Epithelial cell of esophagus (primary cell): ENCODE data around the gene ZBTB20.

Source experiments
- DNase-seq: peaks from one replicate; pipeline ENCODE4 v3.0.0; 2010; ENCODE audit warnings: low read depth
- H3K4me3 ChIP-seq: 2 replicates; pipeline ENCODE4 v1.5.1; 2011; ENCODE audit warnings: mild to moderate bottlenecking, low read length, control low read depth
- TF ChIP-seq, protein P1 (sequence below): IDR thresholded peaks from 2 replicates; pipeline ENCODE4 v1.5.1; 2011; ENCODE audit warnings: low read depth, mild to moderate bottlenecking, low read length, control low read depth, inconsistent platforms; ENCODE audit not compliant: insufficient read depth; ENCODE audit errors: missing control alignments

ZBTB20 gene

DNA sequence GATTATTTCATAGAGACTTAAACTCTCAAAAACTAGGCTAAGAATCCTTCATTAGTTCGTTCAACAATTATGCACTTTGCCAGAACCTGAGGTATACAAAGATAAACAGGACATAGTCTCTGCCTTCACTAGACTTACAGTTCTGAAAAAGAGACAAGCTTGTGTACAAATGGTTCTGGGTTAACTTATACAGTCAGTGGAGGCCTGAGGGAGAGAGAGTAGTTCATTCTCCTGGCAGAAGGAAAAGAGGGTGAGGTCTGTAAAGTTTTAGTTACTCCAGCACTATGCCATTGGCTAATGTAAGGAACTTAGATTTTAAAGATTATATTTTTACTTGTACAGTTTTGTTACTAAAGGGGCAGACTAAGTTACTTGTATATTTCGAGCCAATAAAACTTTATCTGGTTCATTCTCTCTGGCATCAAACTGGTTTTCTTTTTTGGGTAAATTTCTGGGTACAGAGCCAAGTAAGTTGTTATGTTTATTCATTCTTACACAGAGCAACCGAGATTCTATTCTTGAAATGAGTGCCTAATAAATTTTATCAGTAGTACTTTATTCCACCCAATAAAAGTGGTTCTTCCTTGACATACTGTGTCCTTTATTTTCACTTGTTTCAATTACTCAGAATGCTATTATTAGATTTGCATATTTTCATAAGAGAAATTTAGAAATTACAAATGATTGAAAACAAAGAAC lies 574.6 kb downstream of the ZBTB20 start:
- TF ChIP-seq, protein P1, sequence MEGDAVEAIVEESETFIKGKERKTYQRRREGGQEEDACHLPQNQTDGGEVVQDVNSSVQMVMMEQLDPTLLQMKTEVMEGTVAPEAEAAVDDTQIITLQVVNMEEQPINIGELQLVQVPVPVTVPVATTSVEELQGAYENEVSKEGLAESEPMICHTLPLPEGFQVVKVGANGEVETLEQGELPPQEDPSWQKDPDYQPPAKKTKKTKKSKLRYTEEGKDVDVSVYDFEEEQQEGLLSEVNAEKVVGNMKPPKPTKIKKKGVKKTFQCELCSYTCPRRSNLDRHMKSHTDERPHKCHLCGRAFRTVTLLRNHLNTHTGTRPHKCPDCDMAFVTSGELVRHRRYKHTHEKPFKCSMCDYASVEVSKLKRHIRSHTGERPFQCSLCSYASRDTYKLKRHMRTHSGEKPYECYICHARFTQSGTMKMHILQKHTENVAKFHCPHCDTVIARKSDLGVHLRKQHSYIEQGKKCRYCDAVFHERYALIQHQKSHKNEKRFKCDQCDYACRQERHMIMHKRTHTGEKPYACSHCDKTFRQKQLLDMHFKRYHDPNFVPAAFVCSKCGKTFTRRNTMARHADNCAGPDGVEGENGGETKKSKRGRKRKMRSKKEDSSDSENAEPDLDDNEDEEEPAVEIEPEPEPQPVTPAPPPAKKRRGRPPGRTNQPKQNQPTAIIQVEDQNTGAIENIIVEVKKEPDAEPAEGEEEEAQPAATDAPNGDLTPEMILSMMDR = no peak
- DNase-seq = no peak
- no peak overlapping the region for H3K4me3 ChIP-seq

DNA sequence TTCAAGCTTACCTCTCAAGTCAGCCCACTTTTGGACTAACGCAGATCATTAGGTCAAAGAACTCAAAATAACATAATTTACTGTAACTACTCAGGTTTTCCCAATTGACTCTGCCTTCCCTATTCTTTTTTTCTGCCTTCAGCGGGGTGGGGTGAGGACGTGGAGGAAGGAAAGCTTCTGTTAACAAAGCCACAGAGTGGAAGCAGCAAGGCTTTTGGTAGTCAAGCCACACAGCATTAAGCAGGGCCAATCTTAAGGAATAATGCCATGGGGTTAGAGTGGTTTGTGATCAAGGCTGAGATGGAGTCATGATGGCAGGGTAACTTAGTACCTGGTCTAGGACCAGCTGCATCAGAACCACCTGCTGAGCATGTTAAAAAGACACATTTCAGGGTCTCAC lies 575.7 kb downstream of the ZBTB20 start:
- TF ChIP-seq, protein P1 = no peak
- H3K4me3 ChIP-seq = no peak overlapping the region
- no peak for DNase-seq

DNA sequence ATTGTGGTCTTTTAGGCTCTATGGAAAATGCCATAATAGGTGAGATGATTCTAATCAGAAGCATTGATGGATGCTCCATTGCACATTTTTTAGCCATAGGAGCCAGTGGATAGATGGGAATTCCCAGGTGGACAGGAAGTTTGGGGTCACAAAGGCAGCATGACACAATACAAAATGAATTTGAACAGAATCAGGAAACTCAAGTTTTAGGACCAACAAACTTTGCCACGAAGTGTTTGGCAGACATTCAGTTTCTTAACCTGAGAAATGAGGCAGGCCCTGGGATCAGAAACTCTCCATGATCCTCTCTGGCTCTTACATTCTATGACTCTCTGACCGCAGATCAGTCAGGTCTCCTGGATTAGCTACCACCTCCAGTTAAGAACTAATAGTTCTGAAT lies 577.9 kb downstream of the ZBTB20 start:
- TF ChIP-seq, protein P1 = no peak
- no peak overlapping the region for H3K4me3 ChIP-seq
- no peak for DNase-seq

DNA sequence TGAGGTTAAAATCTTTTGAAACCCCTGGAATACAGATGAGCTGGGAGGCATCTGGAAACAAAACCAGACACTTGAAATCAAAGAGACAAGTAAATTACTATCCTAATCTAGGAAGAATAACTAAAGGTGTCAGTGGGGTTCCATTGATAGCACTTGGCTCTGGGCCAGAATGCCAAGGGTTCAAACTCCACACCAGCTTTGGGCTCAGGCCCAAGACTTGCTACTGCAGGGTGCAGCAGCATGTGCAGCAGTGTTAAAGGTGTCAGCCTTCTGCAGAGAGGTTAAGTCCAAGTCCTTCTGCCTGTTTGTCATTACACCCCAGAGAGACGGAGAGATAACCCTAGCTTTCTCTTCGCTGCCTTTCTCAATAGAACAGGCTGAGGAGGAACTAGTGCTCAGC lies 579.3 kb downstream of the ZBTB20 start:
- H3K4me3 ChIP-seq = no peak overlapping the region
- TF ChIP-seq, protein P1 = no peak
- DNase-seq = no peak

DNA sequence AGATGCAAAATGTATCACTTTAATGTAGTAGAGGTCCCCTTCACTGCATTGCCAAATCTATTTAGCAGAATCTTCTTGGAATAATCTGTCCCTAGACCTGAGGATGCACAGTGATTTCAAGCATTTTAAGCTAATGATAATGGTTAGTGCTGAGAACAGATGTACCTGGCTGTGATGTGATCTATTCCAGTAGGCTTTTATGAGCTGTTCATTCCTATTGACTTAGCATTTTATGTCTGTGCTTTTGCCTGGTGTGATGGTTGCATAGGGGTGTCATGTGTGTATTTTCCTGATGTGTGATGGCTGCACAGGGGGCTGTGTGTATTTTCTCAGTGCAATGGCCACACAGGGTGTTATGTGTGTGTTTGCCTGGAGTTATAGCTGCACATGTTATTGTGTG lies 580.3 kb downstream of the ZBTB20 start:
- TF ChIP-seq, protein P1 = no peak
- no peak for DNase-seq
- H3K4me3 ChIP-seq = no peak overlapping the region

DNA sequence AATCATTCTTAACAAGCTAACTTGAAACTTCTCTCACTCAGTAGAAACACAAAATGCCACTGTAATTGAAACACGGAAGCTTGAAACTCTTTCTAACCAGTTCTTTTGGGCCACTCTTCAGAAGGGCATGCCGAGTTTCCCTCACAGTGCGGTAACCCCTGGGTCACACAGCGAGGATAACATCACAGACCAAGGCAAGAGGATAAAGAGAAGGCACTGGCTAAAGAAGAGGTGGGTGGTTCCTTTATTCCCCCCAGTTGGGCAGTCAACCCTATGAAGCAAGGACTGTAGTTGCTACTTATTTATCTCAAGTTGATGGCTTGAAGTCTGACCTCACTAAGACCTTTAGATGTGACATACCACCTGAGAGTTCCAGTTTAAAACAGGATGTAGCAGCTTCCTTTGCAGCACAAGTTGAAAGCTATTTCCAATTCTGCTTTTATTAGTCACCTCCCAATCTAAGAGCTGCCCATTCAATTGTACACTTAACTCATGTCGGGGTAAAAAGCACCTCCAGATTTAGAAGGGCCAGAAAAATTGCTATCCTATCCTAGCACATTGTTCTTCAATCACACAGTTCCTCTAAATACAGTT lies 580.8 kb downstream of the ZBTB20 start:
- DNase-seq = no peak
- no peak overlapping the region for H3K4me3 ChIP-seq
- TF ChIP-seq, protein P1 = no peak

DNA sequence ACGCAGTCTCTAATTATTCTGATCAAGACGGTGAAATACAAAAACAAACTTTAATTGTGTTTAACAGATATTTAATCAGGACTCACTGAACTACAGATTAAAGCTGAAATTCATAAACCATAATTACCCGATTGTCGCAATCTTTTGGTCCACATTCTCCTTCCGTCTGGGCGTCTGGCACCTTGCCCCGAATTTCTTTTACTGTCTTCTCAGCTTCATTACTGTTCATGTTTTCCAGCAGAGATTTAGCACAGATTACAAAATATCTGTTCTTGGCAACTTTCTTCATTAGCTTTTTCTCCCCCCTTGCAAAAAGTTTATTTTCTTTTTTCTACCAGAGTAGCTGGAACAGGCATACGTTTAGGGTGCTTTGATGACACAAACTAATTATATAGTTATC lies 581.9 kb downstream of the ZBTB20 start:
- TF ChIP-seq, protein P1 = no peak
- DNase-seq = no peak
- no peak overlapping the region for H3K4me3 ChIP-seq
